Osteoblast (primary cell): Measurements from ENCODE around the gene PRR32. TPM values are rescaled to one million over a fixed set of nuclear protein-coding genes. Genes with fewer than 3 reads are reported as not detected.

ENCODE experiments used
- DNase-seq: peaks from one replicate; pipeline ENCODE4 v3.0.0; 2011; ENCODE audit warnings: low spot score, mixed read lengths; ENCODE audit not compliant: insufficient read length; ENCODE audit errors: missing footprints
- H2AFZ ChIP-seq: 2 replicates; pipeline ENCODE4 v1.6.0; 2011; ENCODE audit warnings: mild to moderate bottlenecking, low read length
- H3K27ac ChIP-seq: 2 replicates; pipeline ENCODE4 v1.5.1; 2011; ENCODE audit warnings: mild to moderate bottlenecking, low read depth, low read length, moderate library complexity
- H3K27me3 ChIP-seq: 2 replicates; pipeline ENCODE4 v1.6.0; 2012; ENCODE audit warnings: mild to moderate bottlenecking, control low read depth, inconsistent platforms, low read length, moderate library complexity; ENCODE audit not compliant: insufficient read depth
- H3K36me3 ChIP-seq: 2 replicates; pipeline ENCODE4 v1.5.1; 2011; ENCODE audit warnings: mild to moderate bottlenecking, low read length, control low read depth, moderate library complexity; ENCODE audit not compliant: insufficient read depth
- H3K4me1 ChIP-seq: 2 replicates; pipeline ENCODE4 v1.5.1; 2011; ENCODE audit warnings: mild to moderate bottlenecking, low read length, control low read depth, moderate library complexity; ENCODE audit not compliant: insufficient read depth
- H3K4me2 ChIP-seq: 2 replicates; pipeline ENCODE4 v1.6.0; 2011; ENCODE audit warnings: mild to moderate bottlenecking, low read length; ENCODE audit not compliant: insufficient read depth
- H3K4me3 ChIP-seq: fragments of 200-600 bp; sonication (generic); 3 replicates; pipeline ENCODE4 v1.5.1; 2012; ENCODE audit warnings: mild to moderate bottlenecking, low read length, inconsistent platforms; ENCODE audit not compliant: insufficient read depth
- H3K79me2 ChIP-seq: 2 replicates; pipeline ENCODE4 v1.6.0; 2012; ENCODE audit warnings: mild to moderate bottlenecking, low read length, control low read depth, inconsistent platforms; ENCODE audit not compliant: insufficient read depth
- H3K9me3 ChIP-seq: 2 replicates; pipeline ENCODE4 v1.5.1; 2011; ENCODE audit warnings: low read depth, low read length, control low read depth
- H4K20me1 ChIP-seq: 2 replicates; pipeline ENCODE4 v1.6.0; 2012; ENCODE audit warnings: mild to moderate bottlenecking, low read length, control low read depth; ENCODE audit not compliant: insufficient read depth
- total RNA-seq: library from RNA; depleted of rRNA; stranded (reverse); fragments of >200 nt; gene quantifications from 2 replicates; pipeline ENCODE4 v1.2.3, GENCODE V29; 2012
- TF ChIP-seq, protein P1 (sequence below): IDR thresholded peaks from 2 replicates; pipeline ENCODE4 v1.5.1; 2011; ENCODE audit warnings: mild to moderate bottlenecking, low read depth, low read length, moderate library complexity; ENCODE audit errors: extremely low read depth

PRR32 gene
- total RNA-seq, 1 donor, result not detected

DNA sequence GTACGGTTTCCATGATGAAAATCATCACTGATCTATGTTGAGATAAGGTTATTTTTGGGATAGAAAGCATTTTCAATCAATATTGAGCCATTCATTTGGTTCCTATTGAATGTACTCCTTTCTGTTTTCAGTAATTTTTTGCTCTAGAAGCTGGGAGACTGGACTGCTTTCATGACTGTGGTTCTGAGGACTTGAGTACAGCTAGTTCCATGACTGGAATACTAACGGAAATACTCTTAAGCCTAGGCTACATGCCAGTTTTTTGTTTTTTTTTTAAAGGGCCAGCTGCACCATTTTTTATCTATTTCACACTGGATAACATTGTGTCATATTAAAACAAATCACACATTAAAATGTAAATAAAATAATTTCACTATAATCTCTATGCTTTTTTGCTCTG is 16.7 kb downstream of the PRR32 start:
- no peaks in the 10 kb centered on the region for H3K27me3 ChIP-seq
- no peaks in the 10 kb centered on the region for H3K79me2 ChIP-seq
- H3K4me1 ChIP-seq, result no peaks in the 10 kb centered on the region
- no peak for DNase-seq
- no peaks in the 10 kb centered on the region for H4K20me1 ChIP-seq
- H3K4me2 ChIP-seq, result no peak overlapping the region
- H3K4me3 ChIP-seq, result no peak overlapping the region
- H3K9me3 ChIP-seq, result peaks cover 2% of the 10 kb centered on the region
- TF ChIP-seq, protein P1, sequence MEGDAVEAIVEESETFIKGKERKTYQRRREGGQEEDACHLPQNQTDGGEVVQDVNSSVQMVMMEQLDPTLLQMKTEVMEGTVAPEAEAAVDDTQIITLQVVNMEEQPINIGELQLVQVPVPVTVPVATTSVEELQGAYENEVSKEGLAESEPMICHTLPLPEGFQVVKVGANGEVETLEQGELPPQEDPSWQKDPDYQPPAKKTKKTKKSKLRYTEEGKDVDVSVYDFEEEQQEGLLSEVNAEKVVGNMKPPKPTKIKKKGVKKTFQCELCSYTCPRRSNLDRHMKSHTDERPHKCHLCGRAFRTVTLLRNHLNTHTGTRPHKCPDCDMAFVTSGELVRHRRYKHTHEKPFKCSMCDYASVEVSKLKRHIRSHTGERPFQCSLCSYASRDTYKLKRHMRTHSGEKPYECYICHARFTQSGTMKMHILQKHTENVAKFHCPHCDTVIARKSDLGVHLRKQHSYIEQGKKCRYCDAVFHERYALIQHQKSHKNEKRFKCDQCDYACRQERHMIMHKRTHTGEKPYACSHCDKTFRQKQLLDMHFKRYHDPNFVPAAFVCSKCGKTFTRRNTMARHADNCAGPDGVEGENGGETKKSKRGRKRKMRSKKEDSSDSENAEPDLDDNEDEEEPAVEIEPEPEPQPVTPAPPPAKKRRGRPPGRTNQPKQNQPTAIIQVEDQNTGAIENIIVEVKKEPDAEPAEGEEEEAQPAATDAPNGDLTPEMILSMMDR, result no peak
- H3K27ac ChIP-seq, result no peak overlapping the region
- H2AFZ ChIP-seq, result no peak overlapping the region
- H3K36me3 ChIP-seq, result no peaks in the 10 kb centered on the region

DNA sequence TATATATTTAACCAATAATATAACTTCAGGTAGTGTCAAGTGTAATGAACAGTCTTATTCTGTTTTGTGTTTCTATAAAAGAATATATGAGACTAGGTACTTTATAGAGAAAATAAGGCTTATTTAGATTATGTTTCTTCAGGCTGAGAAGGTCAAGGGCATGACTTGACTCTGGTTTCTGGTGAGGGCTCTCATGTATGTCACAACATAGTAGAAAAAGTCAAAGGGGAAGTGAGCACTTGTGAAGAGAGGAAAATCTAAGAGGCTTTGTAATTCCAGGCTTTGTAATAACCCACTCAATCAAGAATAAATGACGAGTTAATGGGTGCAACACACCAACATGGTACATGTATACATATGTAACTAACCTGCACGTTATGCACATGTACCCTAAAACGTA is 27.6 kb downstream of the PRR32 start:
- Histone ChIP-seq H3K27ac (no peak overlapping the region), H3K36me3 (no peaks in the 10 kb centered on the region), H4K20me1 (no peaks in the 10 kb centered on the region), H3K27me3 (no peaks in the 10 kb centered on the region), H3K4me3 (no peak overlapping the region), H3K4me2 (no peak overlapping the region), H3K4me1 (no peaks in the 10 kb centered on the region), H3K79me2 (no peaks in the 10 kb centered on the region), H2AFZ (no peak overlapping the region), H3K9me3 (no peaks in the 10 kb centered on the region)
- no peak for DNase-seq
- TF ChIP-seq, protein P1, result no peak

DNA sequence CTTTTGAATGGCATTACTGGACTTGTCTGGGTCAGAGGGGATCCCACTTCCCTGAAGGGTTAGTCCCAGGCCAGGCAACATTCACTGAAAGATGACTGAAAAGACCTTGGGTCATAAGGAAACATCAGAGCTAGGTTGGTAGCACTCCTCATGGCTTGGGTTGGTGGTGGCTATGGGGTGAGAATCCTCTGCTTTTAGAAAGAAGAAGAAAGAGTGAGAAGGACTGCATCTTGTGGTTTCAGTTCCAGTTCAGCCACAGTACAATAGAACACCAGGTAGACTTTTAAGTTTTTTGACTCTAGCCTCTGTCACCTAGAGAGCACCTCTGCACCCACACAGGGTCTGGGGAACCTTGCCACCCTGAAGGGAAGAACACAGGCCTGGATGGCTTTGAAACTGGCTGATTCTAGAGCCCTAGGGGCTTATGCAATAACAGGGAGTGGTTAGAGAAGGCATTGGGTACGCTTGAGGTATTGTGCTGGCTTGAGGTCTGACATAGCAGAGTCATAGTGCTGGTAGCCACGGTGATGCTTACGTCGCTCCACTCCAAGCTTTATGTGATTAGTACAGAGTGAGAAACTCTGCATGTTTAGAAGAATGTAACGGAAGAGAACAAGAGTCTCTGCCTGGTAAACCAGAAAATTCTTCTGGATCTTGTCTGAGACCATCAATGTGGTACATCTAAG is 36.5 kb downstream of the PRR32 start:
- DNase-seq, result no peak
- Histone ChIP-seq H3K79me2 (no peaks in the 10 kb centered on the region), H3K36me3 (no peaks in the 10 kb centered on the region)

More for the DNA sequence above, 36.5 kb downstream of the PRR32 start:
- peaks cover 2% of the 10 kb centered on the region for H3K9me3 ChIP-seq
- H3K27ac ChIP-seq, result no peak overlapping the region
- no peak overlapping the region for H3K4me3 ChIP-seq
- no peak overlapping the region for H3K4me2 ChIP-seq
- no peaks in the 10 kb centered on the region for H3K27me3 ChIP-seq
- no peak overlapping the region for H2AFZ ChIP-seq
- no peaks in the 10 kb centered on the region for H3K4me1 ChIP-seq
- TF ChIP-seq, protein P1, result no peak
- no peaks in the 10 kb centered on the region for H4K20me1 ChIP-seq
